ENCODE data around the gene ZMAT5.

- TF ChIP-seq CTCF (IDR thresholded peaks at IDR 0.05): no peak
- TF ChIP-seq POLR2A (IDR thresholded peaks at IDR 0.05): no peak
Observed at GRCh38 chr22:29700900-29701154, 66.0 kb downstream of the ZMAT5 start.
